ENCODE data around the gene SNAI1.

Gene SNAI1

DNA sequence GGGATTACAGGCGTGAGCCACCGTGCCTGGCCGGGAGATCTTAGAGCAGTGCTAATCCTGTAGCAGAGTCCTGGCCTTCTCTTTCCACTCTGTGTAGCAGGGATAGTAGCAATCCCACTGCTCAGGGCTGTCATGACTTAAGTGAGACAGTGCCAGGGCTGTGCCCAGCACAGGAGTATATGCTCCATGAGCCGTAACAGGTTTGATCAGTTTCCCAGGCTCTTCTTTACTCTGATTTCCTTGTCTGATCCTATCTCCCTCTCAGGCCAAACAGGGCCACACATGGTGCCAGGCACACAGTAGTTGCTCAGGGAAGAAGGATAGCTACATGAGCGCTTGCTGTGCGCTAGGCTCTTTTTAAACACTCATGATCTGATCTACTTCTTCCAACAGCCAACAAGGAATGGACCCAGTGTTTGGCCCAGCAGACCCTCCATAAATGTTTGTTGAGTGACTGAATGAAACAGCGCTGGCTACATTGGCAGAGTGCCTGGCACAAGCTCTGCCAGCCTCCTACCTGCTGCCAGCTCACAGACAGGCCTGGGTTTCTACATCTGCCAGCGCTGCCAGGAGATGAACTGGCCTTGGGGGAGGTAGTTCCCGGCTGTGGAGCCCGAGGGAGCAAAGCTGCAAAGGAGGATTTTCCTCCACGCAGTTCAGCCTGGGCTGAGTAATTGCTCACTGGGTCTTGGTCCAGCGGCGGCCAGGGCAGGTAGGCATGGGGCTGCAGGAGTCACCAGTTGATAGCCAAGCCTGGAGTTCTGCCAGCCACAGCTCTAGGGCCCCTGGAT, 36.9 kb downstream of the SNAI1 start:
- no peak overlapping the region for H3K27ac ChIP-seq (ENCODE audit: low read depth, low read length)

DNA sequence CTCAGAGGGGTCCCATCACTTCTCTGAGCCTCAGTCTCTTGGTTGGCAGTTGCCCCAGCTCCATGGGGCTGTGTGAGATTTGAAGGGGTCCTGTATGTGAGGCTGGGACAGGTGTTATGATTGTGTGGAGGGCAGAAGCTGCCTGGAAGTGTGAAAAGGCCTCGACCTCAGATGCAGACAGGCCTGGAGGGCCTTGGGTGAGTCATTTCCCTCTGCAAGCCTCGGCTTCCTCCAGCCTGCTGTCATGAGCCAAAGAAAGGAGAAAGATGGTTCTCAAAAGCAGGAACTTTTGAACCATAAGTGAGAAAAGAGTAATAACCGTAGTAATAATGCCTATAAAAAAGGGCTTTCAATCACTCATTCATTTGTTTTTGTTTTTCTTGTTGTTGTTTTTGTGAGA, 37.5 kb downstream of the SNAI1 start:
- H3K36me3 ChIP-seq (ENCODE audit: low read length), result no peaks in the 10 kb centered on the region
- TF ChIP-seq, protein P1, sequence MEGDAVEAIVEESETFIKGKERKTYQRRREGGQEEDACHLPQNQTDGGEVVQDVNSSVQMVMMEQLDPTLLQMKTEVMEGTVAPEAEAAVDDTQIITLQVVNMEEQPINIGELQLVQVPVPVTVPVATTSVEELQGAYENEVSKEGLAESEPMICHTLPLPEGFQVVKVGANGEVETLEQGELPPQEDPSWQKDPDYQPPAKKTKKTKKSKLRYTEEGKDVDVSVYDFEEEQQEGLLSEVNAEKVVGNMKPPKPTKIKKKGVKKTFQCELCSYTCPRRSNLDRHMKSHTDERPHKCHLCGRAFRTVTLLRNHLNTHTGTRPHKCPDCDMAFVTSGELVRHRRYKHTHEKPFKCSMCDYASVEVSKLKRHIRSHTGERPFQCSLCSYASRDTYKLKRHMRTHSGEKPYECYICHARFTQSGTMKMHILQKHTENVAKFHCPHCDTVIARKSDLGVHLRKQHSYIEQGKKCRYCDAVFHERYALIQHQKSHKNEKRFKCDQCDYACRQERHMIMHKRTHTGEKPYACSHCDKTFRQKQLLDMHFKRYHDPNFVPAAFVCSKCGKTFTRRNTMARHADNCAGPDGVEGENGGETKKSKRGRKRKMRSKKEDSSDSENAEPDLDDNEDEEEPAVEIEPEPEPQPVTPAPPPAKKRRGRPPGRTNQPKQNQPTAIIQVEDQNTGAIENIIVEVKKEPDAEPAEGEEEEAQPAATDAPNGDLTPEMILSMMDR (IDR thresholded peaks at IDR 0.05; ENCODE audit: insufficient read depth, low read length, poor library complexity, severe bottlenecking), result no peak
- no peak overlapping the region for H3K27ac ChIP-seq (ENCODE audit: low read depth, low read length)
- H3K9me2 ChIP-seq (replicated peaks; ENCODE audit: insufficient read depth, low read length), result no peaks in the 10 kb centered on the region
- H3K27me3 ChIP-seq (ENCODE audit: low read length), result no peaks in the 10 kb centered on the region
- H3K9me3 ChIP-seq (ENCODE audit: insufficient read depth, low read length), result no peaks in the 10 kb centered on the region
- H3K4me3 ChIP-seq (ENCODE audit: insufficient read depth, low read length, poor library complexity, severe bottlenecking), result no peak overlapping the region
- no peak overlapping the region for H3K9ac ChIP-seq (ENCODE audit: low read length)
- no peak overlapping the region for H2AFZ ChIP-seq (ENCODE audit: low read depth, low read length, severe bottlenecking)
- no peaks in the 10 kb centered on the region for H3K79me2 ChIP-seq (ENCODE audit: insufficient read depth, low read length)
- no peaks in the 10 kb centered on the region for H4K20me1 ChIP-seq (ENCODE audit: low read depth, low read length)
- no peaks in the 10 kb centered on the region for H3F3A ChIP-seq (ENCODE audit: insufficient read depth)
- H3K4me2 ChIP-seq (ENCODE audit: low read depth, low read length, poor library complexity, severe bottlenecking), result no peak overlapping the region

More for the DNA sequence above, 36.9 kb downstream of the SNAI1 start:
- no peaks in the 10 kb centered on the region for H4K20me1 ChIP-seq (ENCODE audit: low read depth, low read length)
- no peak overlapping the region for H3K4me3 ChIP-seq (ENCODE audit: insufficient read depth, low read length, poor library complexity, severe bottlenecking)
- TF ChIP-seq, protein P1 (IDR thresholded peaks at IDR 0.05; ENCODE audit: insufficient read depth, low read length, poor library complexity, severe bottlenecking), result no peak
- no peak for TF ChIP-seq EZH2phosphoT487 (conservative IDR thresholded peaks at IDR 0.05; ENCODE audit: low read length)
- H3K9me3 ChIP-seq (ENCODE audit: insufficient read depth, low read length), result no peaks in the 10 kb centered on the region
- H3K27me3 ChIP-seq (ENCODE audit: low read length), result no peaks in the 10 kb centered on the region
- no peaks in the 10 kb centered on the region for H3K79me2 ChIP-seq (ENCODE audit: insufficient read depth, low read length)
- H2AFZ ChIP-seq (ENCODE audit: low read depth, low read length, severe bottlenecking), result no peak overlapping the region
- H3F3A ChIP-seq (ENCODE audit: insufficient read depth), result no peaks in the 10 kb centered on the region
- no peaks in the 10 kb centered on the region for H3K36me3 ChIP-seq (ENCODE audit: low read length)
- no peaks in the 10 kb centered on the region for H3K9me2 ChIP-seq (replicated peaks; ENCODE audit: insufficient read depth, low read length)
- H3K4me2 ChIP-seq (ENCODE audit: low read depth, low read length, poor library complexity, severe bottlenecking), result no peak overlapping the region
- no peak overlapping the region for H3K9ac ChIP-seq (ENCODE audit: low read length)

DNA sequence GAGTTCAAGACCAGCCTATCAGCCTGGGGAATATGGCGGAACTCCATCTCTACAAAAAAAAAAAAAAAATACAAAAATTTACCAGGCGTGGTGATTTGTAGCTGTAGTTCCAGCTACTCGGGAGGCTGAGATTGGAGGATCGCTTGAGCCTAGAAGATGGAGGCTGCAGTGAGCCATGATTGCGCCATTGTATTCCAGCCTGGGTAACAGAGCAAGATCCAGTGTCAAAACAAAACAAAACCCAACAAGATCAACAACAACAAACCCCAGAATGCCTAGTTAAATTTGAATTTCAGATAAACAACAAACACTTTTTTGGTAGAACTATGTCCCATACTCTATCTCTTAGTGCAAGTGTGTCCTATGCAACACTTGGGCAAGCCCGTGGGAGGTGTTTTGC, 39.9 kb downstream of the SNAI1 start:
- Histone ChIP-seq H3K4me3 (ENCODE audit: insufficient read depth, low read length, poor library complexity, severe bottlenecking) (no peak overlapping the region), H3K36me3 (ENCODE audit: low read length) (no peaks in the 10 kb centered on the region), H3K79me2 (ENCODE audit: insufficient read depth, low read length) (no peaks in the 10 kb centered on the region), H3K9me3 (ENCODE audit: insufficient read depth, low read length) (no peaks in the 10 kb centered on the region), H3K27ac (ENCODE audit: low read depth, low read length) (no peak overlapping the region), H3K27me3 (ENCODE audit: low read length) (no peaks in the 10 kb centered on the region), H3F3A (ENCODE audit: insufficient read depth) (no peaks in the 10 kb centered on the region), H2AFZ (ENCODE audit: low read depth, low read length, severe bottlenecking) (no peak overlapping the region), H4K20me1 (ENCODE audit: low read depth, low read length) (no peaks in the 10 kb centered on the region), H3K4me2 (ENCODE audit: low read depth, low read length, poor library complexity, severe bottlenecking) (no peak overlapping the region), H3K9me2 (replicated peaks; ENCODE audit: insufficient read depth, low read length) (no peaks in the 10 kb centered on the region), H3K9ac (ENCODE audit: low read length) (no peak overlapping the region)
- TF ChIP-seq, protein P1 (IDR thresholded peaks at IDR 0.05; ENCODE audit: insufficient read depth, low read length, poor library complexity, severe bottlenecking), result no peak
- TF ChIP-seq EZH2phosphoT487 (conservative IDR thresholded peaks at IDR 0.05; ENCODE audit: low read length), result no peak
